ENCODE measurements around the gene FAM131C. TPM values are rescaled to one million over a fixed set of nuclear protein-coding genes. Genes with fewer than 3 reads are reported as not detected.

The FAM131C gene
- total and polyA plus RNA-seq, 8 donors, result 0.35 to 0.37 TPM; not detected in 6

GRCh38 chr1:16051039-16051438, 22.4 kb downstream of the FAM131C start:
- Histone ChIP-seq H3K27me3 (peaks cover 0 to 3% (median 0%) of the 10 kb centered on the region in 3 donors), H3K27ac (no peak overlapping the region), H3K36me3 (no peaks in the 10 kb centered on the region), H3K9me3 (no peaks in the 10 kb centered on the region), H3K4me1 (peaks cover 6 to 15% (median 14%) of the 10 kb centered on the region in 4 donors), H3K4me3 (no peak overlapping the region)
- 87 to 93% (median 89%) methylated on average over 3 of the region's 3 CpGs for WGBS, 5 donors
- TF ChIP-seq CTCF (IDR thresholded peaks at IDR 0.05) (no peak), EP300 (IDR thresholded peaks at IDR 0.05) (no peak), POLR2AphosphoS5 (IDR thresholded peaks at IDR 0.05) (no peak), POLR2A (IDR thresholded peaks at IDR 0.05) (no peak)
- intact Hi-C loops (cut with DNase I; ENCODE audit: low total_unique reads), result no loop called here
- no peak for DNase-seq

- intact Hi-C loops (cut with DNase I; ENCODE audit: low total_unique reads), result no loop called here
Measured at GRCh38 chr1:16050328-16050727, 23.1 kb downstream of the FAM131C start.

GRCh38 chr1:16048573-16049189, 24.8 kb downstream of the FAM131C start:
- H3K4me1 ChIP-seq, result peaks cover 6 to 10% (median 8%) of the 10 kb centered on the region in 4 donors
- TF ChIP-seq POLR2A (IDR thresholded peaks at IDR 0.05), result no peak
- no peak for TF ChIP-seq CTCF (IDR thresholded peaks at IDR 0.05)
- TF ChIP-seq POLR2AphosphoS5 (IDR thresholded peaks at IDR 0.05), result no peak
- TF ChIP-seq EP300 (IDR thresholded peaks at IDR 0.05), result no peak
- WGBS, 5 donors, result 3 to 7% (median 3%) methylated on average over 15 to 25 of the region's 25 CpGs
- H3K4me3 ChIP-seq, result peak overlapping the region; percentile 41 to 49 (median 46)
- H3K27me3 ChIP-seq, result peaks cover 0 to 3% (median 0%) of the 10 kb centered on the region in 3 donors
- peak overlapping the region in 1 of 5 donors; percentile 51 for H3K27ac ChIP-seq
- H3K36me3 ChIP-seq, result no peaks in the 10 kb centered on the region
- DNase-seq, result peak; percentile 50 to 89
- no peaks in the 10 kb centered on the region for H3K9me3 ChIP-seq
- intact Hi-C loops (cut with DNase I; ENCODE audit: low total_unique reads), result no loop called here

More at GRCh38 chr1:16050328-16050727, 23.1 kb downstream of the FAM131C start:
- H3K36me3 ChIP-seq, result no peaks in the 10 kb centered on the region
- H3K4me3 ChIP-seq, result no peak overlapping the region
- TF ChIP-seq POLR2A (IDR thresholded peaks at IDR 0.05) (no peak), EP300 (IDR thresholded peaks at IDR 0.05) (no peak), CTCF (IDR thresholded peaks at IDR 0.05) (no peak), POLR2AphosphoS5 (IDR thresholded peaks at IDR 0.05) (no peak)
- H3K4me1 ChIP-seq, result peaks cover 6 to 10% (median 8%) of the 10 kb centered on the region in 4 donors
- WGBS, 5 donors, result 81 to 88% (median 84%) methylated on average over 7 of the region's 7 CpGs
- no peaks in the 10 kb centered on the region for H3K9me3 ChIP-seq
- H3K27ac ChIP-seq, result no peak overlapping the region
- no peak for DNase-seq
- peaks cover 0 to 3% (median 0%) of the 10 kb centered on the region in 3 donors for H3K27me3 ChIP-seq

GRCh38 chr1:16047791-16048475, 25.5 kb downstream of the FAM131C start:
- intact Hi-C loops (cut with DNase I; ENCODE audit: low total_unique reads), result no loop called here
- Histone ChIP-seq H3K4me1 (peaks cover 6 to 10% (median 8%) of the 10 kb centered on the region in 4 donors), H3K9me3 (no peaks in the 10 kb centered on the region), H3K27ac (no peak overlapping the region), H3K36me3 (no peaks in the 10 kb centered on the region), H3K4me3 (peak overlapping the region in 1 of 4 donors; percentile 49), H3K27me3 (peaks cover 0 to 3% (median 0%) of the 10 kb centered on the region in 3 donors)
- no peak for DNase-seq
- WGBS, 5 donors, result 65 to 80% (median 68%) methylated on average over 14 to 19 of the region's 19 CpGs
- TF ChIP-seq POLR2AphosphoS5 (IDR thresholded peaks at IDR 0.05) (no peak), EP300 (IDR thresholded peaks at IDR 0.05) (no peak), POLR2A (IDR thresholded peaks at IDR 0.05) (no peak), CTCF (IDR thresholded peaks at IDR 0.05) (no peak)

Data from stomach (tissue), 9 donors.